Measurements from ENCODE around the gene RINT1. TPM values are rescaled to one million over a fixed set of nuclear protein-coding genes. Genes with fewer than 3 reads are reported as not detected.
A peak's percentile ranks its signal among the peaks of the same experiment; 100 is the strongest.
"Not testable (repeated sequence)": the region's sequence is repeated elsewhere in the genome, so short reads cannot be mapped to it uniquely, and the experiment has no call there.

RINT1 gene
- total RNA-seq, 1 donor = 18.1 TPM

DNA sequence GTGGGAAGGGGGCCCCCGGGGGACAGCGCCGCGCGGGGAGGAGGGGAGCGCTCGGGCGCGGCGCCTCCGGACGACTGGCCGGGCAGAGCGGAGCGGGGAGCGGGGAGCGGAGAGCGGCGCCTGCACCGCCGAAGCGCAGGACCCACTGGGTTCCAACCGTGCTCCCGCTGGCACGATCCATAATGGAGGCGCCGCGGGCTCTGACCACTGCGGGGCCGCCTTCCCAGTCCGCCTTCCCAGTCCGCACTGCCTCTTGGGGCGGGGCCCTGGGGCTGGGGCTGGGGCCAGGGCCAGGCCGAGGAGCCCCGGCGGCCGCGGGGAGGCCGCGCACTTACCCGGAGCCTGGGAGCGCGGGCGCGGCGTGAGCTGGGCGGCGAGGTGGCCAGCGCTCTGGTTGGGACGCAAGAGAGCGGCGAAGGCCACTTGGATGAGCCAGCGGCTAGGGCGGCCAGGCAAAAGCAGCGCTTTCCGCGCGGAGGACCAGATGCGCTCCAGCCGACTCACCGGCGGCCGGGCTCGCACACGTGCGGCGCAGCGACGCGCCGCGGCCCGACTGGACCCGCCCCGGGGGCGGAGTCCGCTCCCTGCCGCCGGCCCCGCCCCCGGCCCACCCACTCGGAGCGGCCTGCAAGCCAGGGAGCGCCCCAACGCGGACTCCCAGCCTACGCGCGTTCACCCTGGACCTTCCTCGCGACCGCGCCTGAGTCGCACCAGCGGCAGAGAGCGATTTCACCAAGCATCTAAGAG lies 10.1 kb upstream of the RINT1 start, which contains the start of gene PUS7:
Gene PUS7 (minus strand): TSS at position 555 of the 747 bp plus-strand sequence. CDS start 13,759 bp downstream, outside the sequence.
- peak; percentile 82 for DNase-seq (ENCODE audit: low read depth)
- H3K4me3 ChIP-seq (ENCODE audit: low read depth, low read length) = peak within 1 kb of the TSS; percentile 92
- TF ChIP-seq, protein P1, sequence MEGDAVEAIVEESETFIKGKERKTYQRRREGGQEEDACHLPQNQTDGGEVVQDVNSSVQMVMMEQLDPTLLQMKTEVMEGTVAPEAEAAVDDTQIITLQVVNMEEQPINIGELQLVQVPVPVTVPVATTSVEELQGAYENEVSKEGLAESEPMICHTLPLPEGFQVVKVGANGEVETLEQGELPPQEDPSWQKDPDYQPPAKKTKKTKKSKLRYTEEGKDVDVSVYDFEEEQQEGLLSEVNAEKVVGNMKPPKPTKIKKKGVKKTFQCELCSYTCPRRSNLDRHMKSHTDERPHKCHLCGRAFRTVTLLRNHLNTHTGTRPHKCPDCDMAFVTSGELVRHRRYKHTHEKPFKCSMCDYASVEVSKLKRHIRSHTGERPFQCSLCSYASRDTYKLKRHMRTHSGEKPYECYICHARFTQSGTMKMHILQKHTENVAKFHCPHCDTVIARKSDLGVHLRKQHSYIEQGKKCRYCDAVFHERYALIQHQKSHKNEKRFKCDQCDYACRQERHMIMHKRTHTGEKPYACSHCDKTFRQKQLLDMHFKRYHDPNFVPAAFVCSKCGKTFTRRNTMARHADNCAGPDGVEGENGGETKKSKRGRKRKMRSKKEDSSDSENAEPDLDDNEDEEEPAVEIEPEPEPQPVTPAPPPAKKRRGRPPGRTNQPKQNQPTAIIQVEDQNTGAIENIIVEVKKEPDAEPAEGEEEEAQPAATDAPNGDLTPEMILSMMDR (IDR thresholded peaks at IDR 0.05; ENCODE audit: insufficient read depth, low read length) = no peak

DNA sequence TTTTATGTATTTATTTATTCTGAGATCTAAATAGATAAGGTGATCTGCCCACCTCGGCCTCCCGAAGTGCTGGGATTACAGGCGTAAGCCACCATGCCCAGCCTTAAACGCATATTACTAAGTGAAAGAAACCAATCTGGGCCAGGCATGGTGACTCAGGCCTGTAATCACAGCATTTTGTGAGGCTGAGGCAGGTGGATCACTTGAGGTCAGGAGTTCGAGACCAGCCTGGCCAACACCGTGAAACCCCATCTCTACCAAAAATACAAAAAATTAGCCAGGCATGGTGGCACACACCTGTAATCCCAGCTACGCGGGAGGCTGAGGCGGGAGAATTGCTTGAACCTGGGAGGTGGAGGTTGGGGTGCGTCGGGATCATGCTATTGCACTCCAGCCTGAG lies 7.6 kb upstream of the RINT1 start:
- H3K4me3 ChIP-seq (ENCODE audit: low read depth, low read length); DNase-seq (ENCODE audit: low read depth): not testable (repeated sequence)

DNA sequence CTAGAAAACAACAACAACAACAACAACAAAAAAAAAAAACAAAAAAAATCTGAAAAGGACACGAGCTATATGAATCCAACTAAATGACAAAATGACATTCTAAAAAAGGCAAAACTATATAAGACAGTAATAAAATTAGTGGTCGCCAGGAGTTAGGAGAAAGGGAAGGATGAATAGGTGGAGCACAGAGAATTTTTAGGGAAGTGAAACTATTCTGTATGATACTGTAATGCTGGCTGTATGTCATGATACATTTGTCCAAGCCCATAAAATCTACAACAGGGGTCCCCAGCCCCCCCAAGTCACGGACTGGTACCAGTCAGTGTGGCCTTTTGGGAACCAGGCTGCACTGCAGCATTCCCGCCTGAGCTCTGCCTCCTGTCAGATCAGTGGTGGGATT lies 7.2 kb upstream of the RINT1 start:
- DNase-seq (ENCODE audit: low read depth) = no peak
- H3K4me3 ChIP-seq (ENCODE audit: low read depth, low read length) = no peak overlapping the region
- TF ChIP-seq, protein P1 (IDR thresholded peaks at IDR 0.05; ENCODE audit: insufficient read depth, low read length) = no peak

DNA sequence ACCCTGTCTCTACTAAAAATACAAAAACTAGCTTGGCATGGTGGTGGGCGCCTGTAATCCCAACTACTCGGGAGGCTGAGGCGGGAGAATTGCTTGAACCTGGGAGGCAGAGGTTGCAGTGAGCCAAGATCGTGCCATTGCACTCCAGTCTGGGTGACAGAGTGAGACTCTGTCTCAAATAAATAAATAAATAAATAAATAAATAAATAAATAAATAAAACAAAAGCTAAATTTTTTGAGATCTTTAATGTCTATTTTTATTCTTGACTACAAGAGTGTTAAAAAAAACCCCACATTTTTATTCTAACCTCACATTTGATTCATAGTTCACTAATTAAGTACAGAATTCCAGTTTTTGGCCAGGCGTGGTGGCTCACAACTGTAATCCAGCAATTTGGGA lies 4.3 kb upstream of the RINT1 start:
- DNase-seq (ENCODE audit: low read depth); H3K4me3 ChIP-seq (ENCODE audit: low read depth, low read length): not testable (repeated sequence)

DNA sequence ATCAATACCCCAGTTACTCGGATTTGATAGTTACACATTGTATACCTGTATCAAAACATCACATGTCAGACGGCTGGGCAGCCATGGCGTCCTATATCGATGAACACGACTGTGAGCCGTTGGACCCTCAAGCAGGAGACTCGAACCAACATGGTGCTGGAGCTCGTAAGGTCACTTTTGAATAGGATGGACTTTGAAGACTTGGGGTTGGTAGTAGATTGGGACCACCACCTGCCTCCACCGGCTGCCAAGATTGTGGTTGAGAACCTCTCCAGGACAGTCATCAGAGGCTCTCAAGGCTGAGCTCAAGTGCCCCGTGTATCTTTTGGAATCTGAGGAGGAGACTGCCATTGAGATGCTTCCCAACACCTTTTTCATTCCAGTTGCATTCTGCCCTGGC lies 1.9 kb upstream of the RINT1 start:
- TF ChIP-seq, protein P1 (IDR thresholded peaks at IDR 0.05; ENCODE audit: insufficient read depth, low read length) = no peak
- no peak for DNase-seq (ENCODE audit: low read depth)

DNA sequence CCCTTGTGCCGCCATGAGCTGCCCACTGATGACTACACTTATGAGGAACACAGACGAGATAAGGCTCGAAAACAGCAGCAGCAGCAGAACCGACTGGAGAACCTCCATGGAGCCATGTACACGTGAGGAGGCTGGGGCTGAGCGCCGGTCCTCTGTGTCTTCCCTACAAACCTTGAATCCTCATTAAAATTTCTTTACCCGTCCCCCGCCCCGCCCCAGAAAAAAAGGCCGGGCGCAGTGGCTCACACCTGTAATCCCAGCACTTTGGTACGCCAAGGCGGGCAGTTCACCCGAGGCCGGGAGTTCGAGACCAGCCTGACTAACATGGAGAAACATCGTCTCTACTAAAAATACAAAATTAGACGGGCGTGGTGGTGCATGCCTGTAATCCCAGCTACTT lies 1.5 kb upstream of the RINT1 start:
- no peak for DNase-seq (ENCODE audit: low read depth)
- TF ChIP-seq, protein P1 (IDR thresholded peaks at IDR 0.05; ENCODE audit: insufficient read depth, low read length) = no peak

More for the DNA sequence above, 1.9 kb upstream of the RINT1 start:
- no peak overlapping the region for H3K4me3 ChIP-seq (ENCODE audit: low read depth, low read length)

DNA sequence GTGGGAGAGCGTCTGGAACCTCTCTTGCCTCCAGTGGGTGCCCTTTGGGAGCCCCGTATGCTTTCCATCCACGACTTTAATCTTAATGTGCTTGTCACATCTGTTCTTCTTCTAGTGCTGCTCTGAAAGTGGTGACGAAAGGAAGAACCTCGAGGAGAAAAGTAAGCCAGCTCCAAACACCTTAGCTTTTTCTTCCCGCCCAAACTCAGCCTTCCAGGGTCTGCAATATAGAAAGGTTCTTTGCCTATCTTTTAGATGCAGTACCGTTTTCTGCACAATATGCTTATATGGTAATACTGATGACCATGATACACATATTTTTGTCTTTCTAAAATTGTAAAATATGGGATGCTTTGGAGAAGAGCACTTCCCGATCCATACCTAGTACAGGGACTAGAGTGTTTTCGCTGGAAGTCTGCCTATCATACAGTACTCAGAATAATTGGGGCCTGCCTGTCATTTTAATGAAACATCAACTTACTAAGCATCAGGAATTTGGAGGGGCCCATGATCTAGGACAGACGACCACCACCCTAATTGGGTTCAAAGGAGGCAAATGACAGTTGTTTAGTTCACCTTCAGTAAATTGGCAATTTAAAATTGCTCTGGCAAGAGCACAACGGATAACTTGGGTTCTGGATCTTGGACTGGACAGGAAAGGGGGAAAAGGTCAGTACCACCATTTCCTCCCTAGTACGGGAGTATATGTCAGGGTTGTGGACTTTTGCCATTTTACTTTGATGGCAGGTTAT lies 884 bp downstream of the RINT1 start:
- DNase-seq (ENCODE audit: low read depth) = no peak
- TF ChIP-seq, protein P1 (IDR thresholded peaks at IDR 0.05; ENCODE audit: insufficient read depth, low read length) = no peak
- peak overlapping the region; percentile 99 for H3K4me3 ChIP-seq (ENCODE audit: low read depth, low read length)

More for the DNA sequence above, 1.5 kb upstream of the RINT1 start:
- no peak overlapping the region for H3K4me3 ChIP-seq (ENCODE audit: low read depth, low read length)
